Mesothelial cell of epicardium (in vitro differentiated cells): ENCODE measurements around the gene RPS6KL1. TPM values are rescaled to one million over a fixed set of nuclear protein-coding genes. Genes with fewer than 3 reads are reported as not detected.

ENCODE experiments used
- DNase-seq, 2 experiments: peaks; one replicate each; pipeline ENCODE4 v3.0.0; 2021; ENCODE audit warnings: low spot score in 2 of 2; ENCODE audit not compliant: unreplicated experiment in 2 of 2
- H3K27ac Mint-ChIP-seq: 2 replicates; pipeline ENCODE4 v1.8.0; 2021; ENCODE audit warnings: mixed read lengths
- H3K27me3 Mint-ChIP-seq: 2 replicates; pipeline ENCODE4 v1.8.0; 2021; ENCODE audit warnings: low read depth, mixed read lengths
- H3K36me3 Mint-ChIP-seq: 2 replicates; pipeline ENCODE4 v1.8.0; 2021; ENCODE audit warnings: mixed read lengths
- H3K4me1 Mint-ChIP-seq: 2 replicates; pipeline ENCODE4 v1.8.0; 2021; ENCODE audit warnings: mixed read lengths
- H3K4me3 Mint-ChIP-seq: 2 replicates; pipeline ENCODE4 v1.8.0; 2021; ENCODE audit warnings: mild to moderate bottlenecking, moderate library complexity, mixed read lengths
- H3K9me3 Mint-ChIP-seq: 2 replicates; pipeline ENCODE4 v1.8.0; 2021; ENCODE audit warnings: mixed read lengths
- total RNA-seq: library from RNA; stranded (reverse); gene quantifications from 3 replicates; pipeline ENCODE4 v1.2.1, GENCODE V29; 2021
- TF ChIP-seq, protein P1 (sequence below): fragments of 200-600 bp; sonication (generic); IDR thresholded peaks from one replicate; pipeline ENCODE4 v1.5.0; 2021; ENCODE audit warnings: antibody characterized with exemption; ENCODE audit not compliant: unreplicated experiment

RPS6KL1 gene
- total RNA-seq, 1 donor from 2014 or later: 1.1 TPM

DNA sequence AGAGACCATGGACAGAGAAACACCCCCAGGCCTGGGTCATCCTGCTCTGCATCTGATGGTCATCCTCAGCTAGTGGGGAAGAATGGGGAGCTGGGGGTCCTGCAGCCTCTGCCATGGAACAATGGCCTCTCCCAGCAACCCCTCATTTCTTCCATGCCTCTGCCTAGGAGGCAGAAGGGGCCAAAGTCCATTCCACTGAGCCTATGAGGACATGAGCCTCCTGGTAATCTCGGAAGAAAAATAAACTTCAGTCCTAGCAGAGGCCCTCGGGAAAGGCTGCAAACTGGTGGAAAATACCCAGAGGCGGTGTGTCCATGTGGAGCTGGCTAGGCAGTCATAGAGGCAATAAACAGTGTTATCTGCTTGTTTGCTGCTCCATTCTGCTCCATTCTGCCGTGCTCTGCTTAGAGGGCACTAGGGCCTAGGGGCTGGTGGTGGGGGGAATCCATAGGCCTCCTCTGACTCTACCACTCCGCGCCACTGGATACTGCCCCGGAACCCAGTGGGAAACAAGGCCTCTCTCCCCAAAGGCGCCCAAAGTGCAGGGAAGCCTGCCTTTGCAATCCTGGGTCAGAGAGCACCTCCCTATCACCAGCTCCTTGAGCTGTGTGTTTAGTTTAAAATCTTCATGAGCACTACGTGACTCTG, 27.9 kb upstream of the RPS6KL1 start:
- Mint-ChIP-seq H3K4me3 (no peak overlapping the region), H3K9me3 (no peaks in the 10 kb centered on the region)
- TF ChIP-seq, protein P1, sequence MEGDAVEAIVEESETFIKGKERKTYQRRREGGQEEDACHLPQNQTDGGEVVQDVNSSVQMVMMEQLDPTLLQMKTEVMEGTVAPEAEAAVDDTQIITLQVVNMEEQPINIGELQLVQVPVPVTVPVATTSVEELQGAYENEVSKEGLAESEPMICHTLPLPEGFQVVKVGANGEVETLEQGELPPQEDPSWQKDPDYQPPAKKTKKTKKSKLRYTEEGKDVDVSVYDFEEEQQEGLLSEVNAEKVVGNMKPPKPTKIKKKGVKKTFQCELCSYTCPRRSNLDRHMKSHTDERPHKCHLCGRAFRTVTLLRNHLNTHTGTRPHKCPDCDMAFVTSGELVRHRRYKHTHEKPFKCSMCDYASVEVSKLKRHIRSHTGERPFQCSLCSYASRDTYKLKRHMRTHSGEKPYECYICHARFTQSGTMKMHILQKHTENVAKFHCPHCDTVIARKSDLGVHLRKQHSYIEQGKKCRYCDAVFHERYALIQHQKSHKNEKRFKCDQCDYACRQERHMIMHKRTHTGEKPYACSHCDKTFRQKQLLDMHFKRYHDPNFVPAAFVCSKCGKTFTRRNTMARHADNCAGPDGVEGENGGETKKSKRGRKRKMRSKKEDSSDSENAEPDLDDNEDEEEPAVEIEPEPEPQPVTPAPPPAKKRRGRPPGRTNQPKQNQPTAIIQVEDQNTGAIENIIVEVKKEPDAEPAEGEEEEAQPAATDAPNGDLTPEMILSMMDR: no peak

DNA sequence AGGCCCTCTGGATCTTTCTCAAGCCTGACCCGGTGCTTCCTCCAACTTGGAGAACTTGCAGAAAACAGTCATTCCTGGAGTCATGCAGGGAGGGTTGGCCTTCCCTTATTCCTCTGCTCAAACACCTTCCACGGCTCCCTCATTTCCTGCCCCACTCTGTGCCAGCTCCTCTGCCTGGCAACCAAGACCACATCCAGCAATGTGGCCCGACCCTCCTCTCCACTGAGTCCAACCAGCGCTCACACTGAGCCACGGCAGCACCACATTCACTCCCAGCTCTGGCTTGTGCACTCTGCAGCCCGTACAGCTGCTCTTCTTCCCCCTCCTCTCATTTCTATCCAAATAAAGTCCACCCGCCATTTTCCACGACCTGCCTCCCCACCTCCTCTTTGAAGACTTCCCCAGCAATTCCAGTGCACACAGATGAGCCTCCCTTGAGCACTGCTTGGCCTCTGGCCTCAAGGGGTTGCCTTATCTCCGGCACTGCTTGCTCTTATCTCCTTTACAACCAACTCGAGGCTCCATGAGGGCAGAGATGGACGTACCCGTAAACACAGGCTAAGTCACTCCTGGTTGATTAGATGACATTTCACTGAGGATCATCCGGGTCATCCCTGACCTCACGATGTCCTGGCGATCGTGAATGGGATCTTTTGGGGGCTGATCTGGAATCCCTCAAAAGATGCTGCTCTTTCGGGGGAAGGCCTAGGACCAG, 27.0 kb upstream of the RPS6KL1 start:
- Mint-ChIP-seq H3K9me3 (no peaks in the 10 kb centered on the region), H3K27me3 (no peaks in the 10 kb centered on the region), H3K4me3 (no peak overlapping the region), H3K36me3 (peaks cover 1% of the 10 kb centered on the region), H3K27ac (peak overlapping the region; percentile 62), H3K4me1 (peaks cover 56% of the 10 kb centered on the region)
- TF ChIP-seq, protein P1: no peak
- DNase-seq: no peak

More for the DNA sequence above, 27.9 kb upstream of the RPS6KL1 start:
- no peak for DNase-seq
- Mint-ChIP-seq H3K4me1 (peaks cover 56% of the 10 kb centered on the region), H3K27me3 (no peaks in the 10 kb centered on the region), H3K36me3 (peaks cover 1% of the 10 kb centered on the region), H3K27ac (peak overlapping the region; percentile 40)

DNA sequence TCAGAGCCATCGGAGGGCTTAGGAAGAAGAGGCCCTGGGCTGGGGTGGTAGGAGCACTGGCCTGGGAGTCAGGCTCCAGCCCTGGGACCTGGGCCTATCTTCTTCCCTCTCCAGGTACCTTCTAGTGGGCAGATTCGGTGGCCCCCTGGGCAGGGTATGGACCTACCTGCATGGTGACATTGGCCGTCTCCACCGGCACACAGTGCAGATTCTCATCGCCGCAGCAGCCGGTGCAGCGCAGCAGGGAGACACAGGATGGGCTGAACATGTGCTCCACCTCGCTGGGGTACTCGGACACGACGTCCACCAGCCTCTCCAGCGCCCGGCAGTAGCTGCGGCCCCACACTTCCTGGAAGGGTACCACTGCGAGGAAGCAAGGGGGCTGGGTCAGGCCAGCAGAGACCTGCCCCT, 26.1 kb upstream of the RPS6KL1 start:
- TF ChIP-seq, protein P1: no peak
- H3K27me3 Mint-ChIP-seq: no peaks in the 10 kb centered on the region
- no peak overlapping the region for H3K27ac Mint-ChIP-seq
- H3K9me3 Mint-ChIP-seq: no peaks in the 10 kb centered on the region
- no peak for DNase-seq
- H3K4me3 Mint-ChIP-seq: no peak overlapping the region
- peaks cover 51% of the 10 kb centered on the region for H3K4me1 Mint-ChIP-seq
- peaks cover 1% of the 10 kb centered on the region for H3K36me3 Mint-ChIP-seq

DNA sequence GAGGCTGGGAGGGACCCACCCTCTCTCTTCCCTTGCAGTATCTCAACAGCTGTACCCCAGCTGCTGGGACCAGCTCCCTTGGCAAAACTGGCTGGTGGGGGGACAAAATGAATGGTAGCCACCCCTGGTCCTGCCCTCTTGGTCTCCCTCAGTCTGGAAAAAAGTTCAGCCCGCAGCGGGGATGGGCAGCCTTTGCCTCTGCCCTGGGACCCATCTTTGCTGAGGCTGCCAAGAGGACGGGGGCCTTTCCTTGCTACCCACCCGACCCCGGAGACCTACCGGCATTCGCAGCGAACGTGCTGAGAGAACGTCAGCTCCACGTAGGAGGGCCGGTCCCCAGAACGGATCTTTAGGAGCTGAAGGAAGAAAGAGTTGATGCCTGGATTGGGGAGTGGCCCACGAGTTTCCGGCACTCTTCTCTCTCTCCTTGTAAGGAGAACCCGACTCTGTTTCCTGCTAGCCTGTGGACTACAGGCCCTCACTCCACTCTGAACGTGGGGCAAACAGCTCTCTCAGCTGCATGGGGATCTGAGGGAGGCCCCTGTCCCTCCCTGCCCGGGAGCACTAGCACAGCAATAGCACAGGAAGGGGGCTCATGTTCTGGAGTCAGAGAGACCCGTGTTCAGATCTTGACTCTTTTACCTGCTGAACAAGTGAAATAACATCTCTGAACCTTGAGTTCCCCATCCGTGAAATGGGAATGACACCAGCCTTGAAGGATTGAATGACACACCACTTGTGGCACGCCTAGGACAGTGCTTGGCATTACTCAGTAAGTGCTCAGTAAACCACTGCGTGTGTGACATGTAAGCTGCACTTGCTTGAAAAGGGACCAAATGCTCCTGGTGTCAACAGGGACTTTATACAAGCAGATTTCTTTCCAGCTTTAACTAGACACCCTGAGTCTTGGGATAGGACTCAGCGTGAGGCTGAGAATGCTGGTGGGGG, 25.4 kb upstream of the RPS6KL1 start:
- no peak overlapping the region for H3K4me3 Mint-ChIP-seq
- DNase-seq: no peak
- H3K9me3 Mint-ChIP-seq: no peaks in the 10 kb centered on the region
- H3K36me3 Mint-ChIP-seq: peaks cover 1% of the 10 kb centered on the region
- TF ChIP-seq, protein P1: no peak
- H3K4me1 Mint-ChIP-seq: peaks cover 44% of the 10 kb centered on the region
- H3K27ac Mint-ChIP-seq: no peak overlapping the region
- H3K27me3 Mint-ChIP-seq: no peaks in the 10 kb centered on the region

DNA sequence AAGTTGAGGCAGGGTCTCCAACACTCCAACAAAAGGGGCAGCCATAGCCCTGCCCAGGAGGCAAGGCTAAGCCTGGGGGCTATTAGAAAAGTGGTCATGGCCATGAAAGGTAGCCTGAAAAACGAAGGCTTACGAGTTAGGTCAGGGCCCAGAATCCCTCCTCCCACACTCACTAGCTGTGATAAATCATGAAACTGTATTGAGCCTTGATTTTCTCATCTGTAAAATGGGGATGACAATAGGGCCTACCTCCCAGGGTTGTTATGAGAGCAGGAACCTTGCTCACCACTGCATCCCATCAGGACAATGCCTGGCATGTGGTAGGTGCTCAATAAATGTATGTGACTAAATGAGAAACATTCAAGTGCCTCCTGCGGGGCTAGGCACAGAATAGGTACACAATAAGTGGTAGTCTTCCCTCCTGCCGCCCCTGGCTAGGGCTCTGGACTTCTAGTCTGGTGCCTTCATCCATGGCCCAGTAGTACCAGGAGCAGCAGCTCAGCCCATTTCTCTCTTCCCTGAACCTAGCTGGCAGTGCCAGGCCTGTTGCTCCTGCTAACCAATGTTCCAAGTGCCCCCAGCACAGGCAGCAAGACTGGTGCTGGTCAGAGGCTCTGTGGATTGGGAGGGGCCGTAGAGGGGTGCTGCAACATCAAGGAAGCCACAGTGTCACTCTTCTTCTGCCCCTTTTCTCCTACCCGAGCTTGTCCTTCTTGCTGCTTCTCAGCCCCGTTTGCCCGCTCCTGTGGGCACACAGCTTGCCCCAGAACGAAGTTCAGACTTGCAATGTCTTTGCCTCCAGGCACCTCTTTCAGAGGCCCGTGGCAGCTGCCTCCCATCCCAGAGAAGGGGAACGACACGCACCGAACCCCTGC, 24.5 kb upstream of the RPS6KL1 start:
- peaks cover 37% of the 10 kb centered on the region for H3K4me1 Mint-ChIP-seq
- TF ChIP-seq, protein P1: no peak
- no peaks in the 10 kb centered on the region for H3K9me3 Mint-ChIP-seq
- DNase-seq: no peak
- H3K4me3 Mint-ChIP-seq: no peak overlapping the region
- H3K27me3 Mint-ChIP-seq: no peaks in the 10 kb centered on the region
- H3K27ac Mint-ChIP-seq: no peak overlapping the region
- peaks cover 1% of the 10 kb centered on the region for H3K36me3 Mint-ChIP-seq
